GM19025 (cell line): Measurements from ENCODE around the gene CA6.
"Not testable (repeated sequence)": the region's sequence is repeated elsewhere in the genome, so short reads cannot be mapped to it uniquely, and the experiment has no call there.

Experiments
- ATAC-seq: cut with Tn5 transposase; IDR thresholded peaks from one replicate; pipeline ENCODE4 v1.9.1; 2021; ENCODE audit warnings: mild to moderate bottlenecking, low read depth, moderate library complexity; ENCODE audit not compliant: unreplicated experiment

Gene CA6

DNA sequence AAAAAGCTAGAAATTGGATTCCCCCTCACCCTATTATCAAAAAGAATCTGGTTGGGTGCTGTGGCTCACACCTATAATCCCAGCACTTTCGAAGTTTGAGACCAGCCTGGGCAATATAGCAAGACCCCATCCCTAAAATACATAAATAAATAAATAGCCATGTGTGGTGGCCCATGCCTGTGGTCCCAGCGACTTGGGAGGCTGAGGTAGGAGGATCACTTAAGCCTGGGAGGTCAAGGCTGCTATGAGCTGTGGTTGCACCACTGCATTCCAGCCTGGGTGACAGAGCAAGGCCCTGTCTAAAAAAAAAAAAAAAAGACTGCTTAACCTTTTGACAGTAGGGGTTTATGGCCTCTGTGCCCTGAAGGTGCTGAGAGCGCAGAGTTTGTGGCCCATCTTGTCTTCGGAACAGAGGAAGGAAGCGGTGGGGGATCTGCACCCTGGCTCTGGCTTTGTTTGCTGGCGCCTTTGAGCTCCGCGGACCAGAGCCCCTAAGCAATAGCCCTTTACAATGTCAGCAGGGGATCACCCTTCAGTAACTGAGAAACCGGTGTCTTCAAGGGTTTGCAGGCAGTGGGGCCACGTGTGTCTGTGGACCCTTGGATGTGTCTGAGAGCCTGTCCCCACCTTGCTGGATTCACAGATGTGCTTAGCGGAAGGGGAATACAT, 58.5 kb downstream of the CA6 start:
- ATAC-seq: no peak

- ATAC-seq: no peak
Observed at GRCh38 chr1:9004700-9005394, 59.2 kb downstream of the CA6 start.

DNA sequence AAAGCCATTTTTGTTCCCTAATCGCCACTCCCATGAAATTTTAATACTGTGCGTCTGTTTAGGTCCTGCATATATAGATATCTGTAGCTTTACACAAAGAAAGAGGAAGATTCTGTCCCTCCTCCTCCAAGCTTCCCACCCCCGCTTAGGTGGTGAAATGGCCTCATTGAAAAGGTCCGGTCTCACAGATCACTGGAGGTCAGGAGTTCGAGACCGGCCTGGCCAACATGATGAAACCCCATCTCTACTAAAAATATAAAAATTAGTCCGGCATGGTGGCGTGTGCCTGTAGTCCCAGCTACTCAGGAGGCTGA, 59.7 kb downstream of the CA6 start:
- no peak for ATAC-seq

DNA sequence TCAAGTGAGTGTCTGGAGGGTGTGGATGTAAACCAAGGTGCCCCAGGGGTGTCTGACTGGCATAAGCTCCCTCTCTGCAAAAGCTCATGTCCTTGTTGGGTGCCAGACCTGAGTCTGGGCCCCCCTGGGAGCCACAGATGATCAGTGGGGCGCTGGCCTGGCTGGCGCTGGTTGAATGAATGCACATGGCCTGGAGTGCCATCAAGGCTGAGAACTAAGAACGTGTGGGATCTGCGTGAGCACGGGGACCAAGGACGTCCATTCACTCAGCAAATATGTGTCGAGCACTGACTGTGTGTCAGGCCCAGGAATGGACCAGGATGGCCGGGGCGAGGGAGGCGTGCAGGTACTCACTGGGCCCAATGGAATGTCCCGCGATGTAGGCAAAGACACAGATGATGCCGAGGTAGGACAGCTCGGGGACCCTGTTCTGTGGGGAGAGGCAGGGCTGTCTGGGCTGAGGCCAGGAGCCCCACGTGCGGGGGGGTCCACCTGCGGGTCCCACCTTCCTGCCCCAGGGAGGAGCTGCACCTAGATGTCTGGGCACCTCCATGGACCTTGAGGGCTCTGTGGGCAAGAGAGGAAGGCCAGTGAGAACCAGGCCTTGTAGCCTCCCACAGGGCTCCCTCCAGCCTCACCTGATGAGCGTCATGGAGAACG, 61.4 kb downstream of the CA6 start:
- ATAC-seq: no peak

- no peak for ATAC-seq
Observed at GRCh38 chr1:9008236-9008635, 62.6 kb downstream of the CA6 start.

- ATAC-seq: no peak
Observed at GRCh38 chr1:9009438-9010370, 64.0 kb downstream of the CA6 start.

DNA sequence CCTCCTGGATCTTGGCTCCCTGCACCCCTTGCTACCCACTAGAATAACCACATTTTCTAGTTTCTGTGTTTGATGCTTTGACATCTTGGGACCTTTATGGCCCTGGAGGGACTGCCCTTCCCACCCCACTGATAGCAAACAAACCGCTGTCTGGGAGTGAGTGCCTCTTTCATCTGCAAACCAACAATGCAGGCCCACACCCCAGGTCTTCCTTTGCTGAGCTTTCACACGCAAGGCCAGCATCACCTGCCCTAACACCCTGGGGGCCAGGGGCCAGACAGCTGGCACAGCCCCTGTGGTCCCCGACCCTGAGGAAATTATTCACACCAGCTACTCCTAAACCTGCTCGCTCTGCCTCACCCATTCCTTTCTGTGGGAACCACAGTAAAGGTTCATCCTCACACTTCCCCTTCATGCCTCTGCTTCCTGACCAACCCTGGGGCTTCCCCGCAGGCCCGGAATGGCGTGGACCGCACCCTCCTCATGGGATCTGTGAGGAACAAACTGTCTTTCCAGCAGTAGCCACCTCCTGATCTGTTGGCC, 65.2 kb downstream of the CA6 start:
- peak; percentile 43 for ATAC-seq

GRCh38 chr1:9013819-9014218, 68.2 kb downstream of the CA6 start:
- ATAC-seq: no peak

- no peak for ATAC-seq
Observed at GRCh38 chr1:9014475-9015375, 69.1 kb downstream of the CA6 start.

DNA sequence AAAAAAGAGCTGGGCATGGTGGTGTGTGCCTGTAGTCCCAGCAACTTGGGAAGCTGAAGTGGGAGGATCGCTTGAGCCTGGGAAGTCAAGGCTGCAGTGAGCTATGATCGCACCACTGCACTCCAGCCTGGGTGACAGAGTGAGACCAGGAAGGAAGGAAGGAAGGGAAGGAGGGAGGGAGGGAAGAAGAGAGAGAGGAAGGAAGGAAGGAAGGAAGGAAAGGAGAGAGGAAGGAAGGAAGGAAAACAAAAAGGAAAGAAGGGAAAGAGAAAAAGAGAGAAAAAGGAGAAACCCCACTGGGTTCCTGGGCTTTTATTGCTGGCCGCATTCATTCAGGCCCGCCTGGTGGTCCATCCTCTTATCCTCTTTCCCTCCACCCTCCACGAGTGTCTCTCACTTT, 70.8 kb downstream of the CA6 start:
- no peak for ATAC-seq

GRCh38 chr1:9018333-9018732, 72.7 kb downstream of the CA6 start:
- no peak for ATAC-seq

GRCh38 chr1:9019896-9020295, 74.2 kb downstream of the CA6 start:
- no peak for ATAC-seq

DNA sequence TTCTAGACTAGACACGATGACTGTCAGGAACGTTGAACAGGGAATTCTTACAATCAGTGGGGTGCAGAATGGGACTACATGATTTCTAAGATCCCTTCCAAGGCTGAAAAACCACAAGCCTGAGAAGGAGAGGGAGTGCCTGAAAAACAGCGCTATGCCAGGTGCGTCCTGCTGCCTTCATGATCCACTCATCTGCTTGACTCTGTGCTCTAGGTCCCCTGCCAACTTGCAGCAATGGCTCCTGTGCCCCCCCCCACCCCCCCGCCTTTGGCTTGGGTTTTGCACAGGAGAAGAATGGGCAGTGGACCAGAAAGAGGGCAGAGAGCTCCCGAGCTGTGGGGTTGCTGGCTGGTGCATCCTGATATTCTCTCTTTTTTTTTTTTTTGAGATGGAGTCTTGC, 74.6 kb downstream of the CA6 start:
- no peak for ATAC-seq

DNA sequence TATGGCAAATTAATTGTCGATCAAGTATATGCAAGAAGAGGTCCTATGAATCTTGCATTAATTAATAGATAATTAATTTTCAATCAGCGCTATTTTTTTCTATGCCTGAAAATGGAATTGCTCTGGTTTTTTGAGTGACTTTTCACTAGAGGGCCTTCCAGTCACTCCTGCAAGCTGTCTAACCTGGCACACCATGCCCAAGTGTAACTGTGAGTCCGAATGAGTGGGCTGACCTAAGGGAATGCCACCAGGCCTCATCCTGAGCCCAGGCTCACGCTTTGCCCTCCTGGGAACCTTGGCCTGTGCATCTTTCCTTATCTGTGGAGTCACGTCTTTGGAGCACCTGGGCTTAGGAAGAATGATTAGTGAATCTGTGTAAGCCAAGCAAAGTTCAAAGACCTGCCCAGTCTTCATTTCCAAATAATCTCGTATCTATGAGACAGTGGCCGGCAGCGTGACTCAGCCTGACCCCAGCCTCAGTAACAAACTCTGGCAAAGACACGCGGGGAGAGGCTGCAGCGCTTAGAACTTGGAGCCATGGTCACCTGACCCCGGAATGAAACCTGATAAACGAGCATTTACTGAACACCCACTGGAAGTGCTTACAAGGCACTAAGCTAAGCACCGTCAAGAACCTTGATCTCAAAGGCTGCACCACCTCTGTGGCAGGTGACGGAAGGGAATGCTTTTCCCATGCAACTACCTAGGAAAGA, 76.5 kb downstream of the CA6 start:
- ATAC-seq: not testable (repeated sequence)

DNA sequence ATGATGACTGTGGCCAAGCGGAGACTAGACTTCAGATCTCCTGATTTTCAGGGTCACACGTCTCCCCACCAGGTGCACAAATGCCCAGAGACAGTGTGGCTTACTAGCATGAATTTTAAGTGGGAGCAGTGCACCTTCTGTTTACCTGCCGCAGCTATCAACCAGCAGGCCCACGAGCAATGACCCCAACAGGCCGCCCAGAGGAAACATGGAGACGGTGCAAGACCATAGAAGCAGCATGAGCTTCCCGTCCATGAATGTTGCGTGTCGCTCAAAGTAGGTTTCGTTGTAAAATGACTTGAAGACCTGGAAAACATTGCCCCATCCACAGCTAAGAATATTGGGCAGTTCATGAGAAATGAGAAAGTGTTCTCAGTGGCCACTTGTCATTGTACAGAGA, 77.1 kb downstream of the CA6 start:
- ATAC-seq: no peak
